NCI-H2227 (cell line): ENCODE measurements around the gene ZBTB7A.

Experiments used
- DNase-seq: peaks from one replicate; lab custom pipeline; 2025; ENCODE audit not compliant: unreplicated experiment; lab: John Stamatoyannopoulos, UW

The ZBTB7A gene

DNA sequence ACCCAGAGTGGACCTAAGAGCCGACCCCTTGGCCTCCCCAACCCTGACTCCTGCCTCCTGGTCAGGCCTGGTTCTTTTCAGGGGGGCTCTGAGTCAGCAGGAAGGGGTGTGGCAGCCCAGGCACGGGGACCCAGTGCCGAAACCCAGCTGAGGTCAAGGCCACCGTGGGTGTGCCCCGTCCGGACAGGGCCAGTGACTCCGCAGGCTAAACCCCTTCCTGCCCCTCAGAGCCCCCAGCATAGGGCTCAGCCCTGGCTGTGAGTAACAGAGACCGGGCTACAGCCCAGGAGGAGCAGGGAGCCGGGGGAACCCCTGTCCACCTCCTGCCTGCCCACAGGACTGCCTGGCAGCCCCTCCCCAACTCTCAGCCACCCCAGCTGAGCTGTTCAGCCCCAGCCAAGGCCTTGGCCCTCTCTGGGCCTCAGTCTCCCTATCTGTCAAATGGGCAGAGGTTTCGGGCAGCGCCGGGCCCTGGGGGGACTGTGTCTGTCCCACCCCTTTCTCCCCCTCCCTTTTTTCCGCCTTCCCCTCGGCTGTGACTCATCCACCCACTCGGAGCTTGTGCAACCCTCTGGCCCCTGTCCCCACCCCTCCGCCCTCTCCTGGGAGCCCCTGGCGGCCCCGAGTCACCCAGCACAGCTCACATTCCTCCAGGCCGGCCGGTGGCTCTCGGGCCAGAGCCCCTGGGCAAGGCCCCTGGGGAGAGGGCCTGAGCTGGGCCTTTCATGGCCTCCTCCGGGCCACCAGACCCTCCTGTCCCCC, 8.6 kb downstream of the ZBTB7A start:
- no peak for DNase-seq

DNA sequence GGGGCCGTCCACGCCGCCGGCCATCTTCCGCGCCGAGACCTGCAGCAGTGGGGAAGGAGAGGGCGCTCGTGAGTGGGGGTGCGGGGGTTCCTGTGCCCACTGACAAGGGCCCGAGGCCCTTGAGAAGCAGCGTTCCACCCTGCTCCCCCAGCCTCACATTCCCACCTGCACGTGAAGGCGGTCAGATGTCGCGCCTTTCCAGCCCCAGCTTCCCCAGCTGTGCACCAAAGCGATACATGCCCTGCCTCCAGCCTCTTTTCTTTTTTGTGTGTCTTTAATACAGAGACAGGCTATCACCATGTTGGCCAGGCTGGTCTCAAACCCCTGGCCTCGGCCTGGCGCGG, 11.5 kb downstream of the ZBTB7A start:
- no peak for DNase-seq

DNA sequence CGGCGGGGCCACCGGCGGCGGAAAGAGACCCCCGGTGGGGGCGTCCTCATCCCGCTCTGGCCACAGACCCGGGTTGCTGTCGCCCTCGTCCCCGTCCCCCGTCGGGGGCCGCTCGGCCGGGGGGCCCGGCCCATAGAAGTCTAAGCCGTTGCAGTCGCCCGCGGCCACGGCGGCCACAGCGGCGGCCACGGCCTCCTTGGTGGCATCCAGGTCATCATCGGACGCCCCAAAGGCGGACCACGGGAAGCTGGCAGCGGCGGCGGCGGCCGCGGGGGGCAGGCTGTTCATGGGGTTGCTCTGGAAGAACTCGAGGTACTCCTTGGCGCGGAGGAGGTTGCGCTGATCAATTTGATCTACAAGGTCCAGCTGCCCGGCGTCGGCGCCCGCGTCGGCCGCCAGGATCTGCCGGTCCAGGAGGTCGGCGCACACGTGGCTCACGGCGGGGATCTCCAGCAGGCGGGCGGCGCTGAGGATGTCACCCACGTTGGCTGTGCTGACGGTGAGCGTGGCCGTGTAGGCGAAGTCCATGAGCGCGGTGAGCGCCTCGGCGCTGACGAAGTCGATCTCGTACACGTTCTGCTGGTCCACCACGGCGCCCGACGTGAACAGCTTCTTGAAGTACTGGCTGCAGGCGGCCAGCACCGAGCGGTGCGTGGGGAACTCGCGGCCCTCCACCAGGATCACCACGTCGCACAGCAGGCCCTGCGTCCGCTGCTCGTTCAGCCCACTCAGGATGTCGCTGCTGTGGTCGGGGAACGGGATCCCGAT, 12.1 kb downstream of the ZBTB7A start:
- no peak for DNase-seq

DNA sequence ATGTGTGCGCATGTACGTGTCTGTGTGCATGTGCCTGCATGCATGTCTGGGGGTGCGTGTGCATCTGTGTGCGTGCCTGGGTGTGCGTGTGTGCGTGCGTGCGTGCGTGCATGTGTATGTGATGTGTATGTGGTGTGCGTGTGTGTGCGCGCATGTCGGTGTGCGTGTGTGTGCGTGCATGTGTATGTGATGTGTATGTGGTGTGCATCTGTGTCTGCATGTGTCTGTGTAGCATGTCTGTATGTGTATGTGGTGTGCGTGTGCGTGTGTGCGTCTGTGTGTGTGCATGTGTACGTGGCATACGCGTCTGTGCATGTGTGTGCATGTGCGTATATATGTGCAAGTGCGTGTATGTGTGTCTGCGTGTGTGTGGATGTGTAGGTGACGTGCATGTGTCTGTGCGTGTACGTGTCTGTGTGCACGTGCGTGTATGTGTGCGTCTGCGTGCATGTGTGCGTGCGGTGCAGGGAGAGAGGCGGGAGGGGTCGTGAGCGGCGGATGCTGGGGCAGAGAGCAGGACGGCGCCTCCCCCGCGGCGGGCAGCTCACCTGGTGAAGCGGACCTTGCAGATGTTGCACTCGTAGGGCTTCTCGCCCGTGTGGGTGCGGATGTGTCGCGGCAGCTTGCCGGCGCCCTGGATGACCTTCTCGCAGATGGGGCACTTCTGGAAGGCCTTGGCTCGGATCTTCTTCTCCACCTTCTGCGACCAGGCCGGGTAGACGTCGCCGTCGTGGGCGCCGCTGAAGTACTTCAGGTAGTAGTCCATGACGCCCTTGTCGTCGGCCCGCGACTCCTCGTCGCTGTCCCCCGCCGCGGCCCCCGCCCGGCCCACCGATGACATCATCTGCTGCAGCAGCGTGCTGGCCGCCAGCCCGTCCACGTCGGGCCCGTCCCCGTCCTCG, 13.0 kb downstream of the ZBTB7A start:
- no peak for DNase-seq

DNA sequence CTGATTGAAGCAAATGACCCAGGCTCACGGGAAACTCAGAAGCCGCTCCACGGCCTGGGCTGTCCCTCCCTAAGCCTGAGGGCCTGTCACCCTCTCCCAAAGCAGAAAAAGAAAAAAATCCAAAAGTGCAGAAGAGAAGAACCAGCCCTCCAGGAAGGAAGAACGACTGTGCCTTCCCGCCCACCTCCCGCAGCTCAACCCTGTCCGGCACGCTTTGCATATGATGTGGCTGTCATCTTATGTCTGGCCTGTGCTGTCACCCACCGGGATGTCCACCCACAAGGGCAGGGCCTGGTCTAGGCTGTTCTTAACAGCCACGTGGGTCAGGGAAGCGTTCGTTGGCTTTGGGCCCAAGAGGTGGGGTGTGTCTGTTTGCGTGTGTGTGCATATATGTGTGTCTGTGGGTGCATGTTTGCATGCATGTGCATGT, 13.7 kb downstream of the ZBTB7A start:
- no peak for DNase-seq

DNA sequence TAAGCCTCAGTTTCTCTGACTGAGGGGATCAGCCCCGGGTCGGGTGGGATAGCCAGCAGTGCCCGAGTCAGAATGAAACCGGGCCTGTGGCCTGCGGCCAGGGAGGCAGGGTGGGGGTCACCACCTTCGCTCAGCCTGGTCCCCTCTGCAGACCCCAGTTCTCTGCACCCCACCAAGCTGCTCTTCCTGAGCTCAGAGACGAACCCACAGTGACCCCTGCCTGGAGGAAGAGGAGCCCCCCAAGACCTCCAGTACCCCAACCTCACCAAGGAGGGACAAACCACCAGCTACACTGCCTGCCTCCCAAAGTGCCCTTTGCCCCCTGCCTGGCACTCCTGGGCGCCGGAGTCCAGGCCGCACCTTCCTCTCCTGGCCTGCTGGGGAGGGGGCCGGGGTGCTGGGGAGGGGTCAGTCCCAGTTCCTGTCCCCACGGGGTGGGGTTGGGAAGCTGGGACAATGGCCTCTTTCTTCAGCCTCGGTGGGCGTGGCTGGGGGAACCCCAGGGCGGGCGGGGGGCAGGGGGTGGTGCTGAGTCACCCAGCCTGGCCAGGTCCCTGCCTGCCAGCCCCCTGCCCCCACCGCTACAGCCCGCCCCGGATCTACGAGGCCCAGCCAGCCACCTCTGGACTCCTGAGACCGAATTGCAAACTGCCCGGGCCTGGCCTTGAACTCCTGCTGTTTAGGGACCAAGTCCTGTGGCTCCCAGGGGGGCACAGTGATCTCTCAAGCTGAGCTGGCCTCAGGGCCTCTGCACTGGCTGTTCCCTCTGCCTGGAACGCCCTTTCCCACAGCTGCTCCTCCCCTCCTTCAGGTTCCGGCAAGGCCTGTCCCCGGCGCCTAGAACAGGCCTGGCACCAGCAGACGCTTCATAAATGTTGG, 14.3 kb downstream of the ZBTB7A start:
- DNase-seq, result no peak

DNA sequence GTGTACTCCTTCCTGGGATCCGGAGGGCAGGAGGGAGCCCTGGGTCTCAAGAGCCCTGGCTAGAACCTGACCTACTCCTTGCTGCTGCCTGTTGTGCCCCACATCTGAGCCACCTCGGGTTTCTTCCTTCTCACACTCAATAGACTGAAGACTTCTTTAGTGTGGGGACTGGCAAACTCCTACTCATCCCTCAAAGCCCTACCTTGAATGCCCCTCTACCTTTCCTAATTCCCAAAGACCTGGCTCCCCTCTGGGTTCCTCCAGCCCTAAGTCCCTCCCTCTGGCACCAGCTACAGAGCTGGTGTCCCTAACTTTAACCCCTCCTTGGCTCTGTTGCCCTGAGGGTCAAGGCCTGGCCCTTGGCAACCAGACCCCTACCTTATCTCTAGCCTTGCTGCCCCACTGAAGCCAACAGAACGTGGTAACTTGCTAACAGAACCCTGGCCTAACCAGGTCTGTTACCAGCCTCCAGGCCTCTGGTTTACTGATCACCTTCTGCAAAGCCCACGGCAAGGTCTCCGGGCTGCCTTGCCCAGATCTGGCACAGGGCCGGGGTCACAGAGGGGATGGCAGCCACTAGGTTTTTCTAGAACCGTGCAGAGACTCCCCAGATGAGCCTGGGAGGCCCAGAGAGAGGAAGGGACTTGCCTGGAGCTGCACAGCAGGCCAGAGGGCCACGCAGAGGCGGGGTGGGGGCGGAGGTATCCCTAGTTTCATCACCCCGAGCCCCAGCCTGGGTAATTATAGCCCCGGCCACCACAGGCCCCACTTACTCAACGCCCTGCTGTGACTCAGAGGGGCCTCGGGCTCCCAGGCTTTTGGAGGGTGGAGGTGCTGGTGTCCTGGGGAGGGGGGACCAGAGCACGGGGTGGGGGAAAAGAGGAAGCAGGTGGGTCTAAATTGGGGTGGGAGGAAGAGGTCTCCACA, 15.3 kb downstream of the ZBTB7A start:
- DNase-seq, result no peak

DNA sequence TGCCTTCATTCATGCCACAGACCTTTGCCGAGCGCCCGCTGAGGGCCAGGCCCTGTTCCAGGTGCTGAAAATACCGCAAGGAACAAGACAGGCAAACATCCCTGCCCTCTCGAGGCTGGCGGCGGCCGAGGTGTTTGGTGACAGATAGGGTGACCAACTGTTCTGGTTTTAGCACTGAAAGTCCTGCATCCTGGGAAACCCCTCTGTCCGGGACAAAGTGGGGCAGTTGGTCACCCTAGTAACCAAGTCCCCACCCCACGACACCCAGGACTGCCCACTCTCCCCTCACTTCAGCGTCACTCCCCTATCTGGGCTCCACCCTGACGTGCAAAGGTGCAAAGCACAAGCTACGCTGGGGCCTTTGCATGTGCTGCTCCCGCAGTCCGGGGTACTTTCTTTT, 17.3 kb downstream of the ZBTB7A start:
- DNase-seq, result no peak

DNA sequence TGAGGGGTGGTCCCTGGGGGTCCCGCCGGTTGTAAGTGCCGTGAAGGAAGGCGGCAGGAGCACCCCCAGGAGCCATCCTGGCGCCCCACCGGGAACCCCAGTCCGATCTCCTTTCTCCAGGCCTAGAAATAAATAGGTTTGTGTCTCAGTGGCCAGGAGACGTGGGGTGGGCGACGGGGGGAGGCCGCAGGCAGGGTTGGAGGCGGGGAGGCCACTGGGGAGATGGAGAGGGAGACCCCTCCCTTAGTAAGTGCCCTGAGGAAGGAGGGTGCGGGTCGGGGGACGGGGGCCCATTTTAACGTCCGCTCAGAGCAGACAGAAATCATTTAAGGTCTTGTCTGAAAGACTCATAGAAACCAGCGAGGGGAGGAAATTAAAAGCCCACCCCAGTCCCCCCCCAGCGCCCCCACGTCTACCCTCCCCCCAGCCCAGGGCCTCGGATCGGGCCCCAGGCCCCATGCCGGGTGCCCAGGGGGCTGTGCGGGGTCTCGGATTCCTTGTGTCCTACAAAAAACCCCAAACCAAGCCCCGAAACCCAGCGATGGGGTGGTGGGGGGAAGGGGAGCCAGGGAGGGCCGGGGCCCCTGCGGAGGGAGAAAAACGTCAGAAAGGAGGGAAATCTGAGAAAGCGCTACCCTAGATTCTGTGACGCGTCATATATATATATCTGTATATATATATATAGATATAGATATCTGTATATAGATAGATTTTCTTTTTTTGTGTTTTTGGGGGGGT, 19.6 kb downstream of the ZBTB7A start:
- DNase-seq, result no peak

DNA sequence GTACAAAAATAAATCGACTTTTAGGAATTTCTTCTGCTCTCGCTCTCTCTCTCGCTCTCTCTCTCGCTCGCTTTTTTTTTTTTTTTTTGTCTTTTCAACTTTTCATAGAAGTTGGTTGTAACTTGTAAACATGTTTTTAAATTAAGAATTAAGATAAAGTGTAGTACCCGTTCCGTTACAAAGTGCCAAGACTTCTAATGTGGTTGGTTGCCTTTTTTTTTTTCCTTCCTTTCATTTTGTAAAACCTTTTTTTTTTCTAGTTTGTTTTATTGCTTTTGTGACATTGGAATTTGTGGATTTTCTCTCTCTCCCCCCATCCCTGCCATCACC, 20.4 kb downstream of the ZBTB7A start:
- DNase-seq, result no peak

DNA sequence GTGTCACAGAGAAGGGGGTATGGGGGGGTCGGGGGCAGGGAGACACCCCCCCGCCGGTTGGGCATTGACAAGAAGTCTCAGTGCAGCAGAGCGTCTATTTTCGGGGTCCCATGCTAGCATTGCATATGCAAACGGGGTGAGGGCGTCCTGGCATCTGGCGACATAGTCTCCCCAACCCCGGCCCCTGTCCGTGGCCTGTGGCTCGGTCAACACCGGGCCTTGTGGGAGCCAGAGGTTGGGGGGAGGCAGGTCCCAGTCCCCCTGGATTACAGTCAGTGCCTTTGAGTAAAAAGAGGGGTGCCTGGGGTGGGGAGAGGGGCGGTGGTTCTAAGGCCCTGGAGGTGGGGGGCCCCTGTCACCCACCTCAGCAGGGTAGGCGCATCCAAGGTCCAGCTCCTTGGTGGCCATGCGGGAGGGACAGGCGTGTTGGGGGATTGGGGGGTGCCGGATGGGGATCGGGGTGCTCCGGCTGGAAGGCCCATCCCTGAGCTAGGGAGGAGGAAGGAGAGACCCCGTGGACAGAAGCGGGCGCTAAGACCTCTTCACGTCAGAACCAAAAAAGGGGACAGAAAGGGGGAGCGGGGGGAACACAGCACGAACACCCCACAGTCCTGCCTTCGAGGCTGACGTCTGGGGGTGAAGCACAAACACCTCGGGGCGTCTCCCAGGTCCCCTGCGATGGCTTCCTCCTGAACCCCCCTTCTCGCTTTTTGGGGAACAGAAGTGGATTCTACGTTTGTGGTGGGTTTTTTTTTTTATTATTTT, 20.9 kb downstream of the ZBTB7A start:
- DNase-seq, result no peak

DNA sequence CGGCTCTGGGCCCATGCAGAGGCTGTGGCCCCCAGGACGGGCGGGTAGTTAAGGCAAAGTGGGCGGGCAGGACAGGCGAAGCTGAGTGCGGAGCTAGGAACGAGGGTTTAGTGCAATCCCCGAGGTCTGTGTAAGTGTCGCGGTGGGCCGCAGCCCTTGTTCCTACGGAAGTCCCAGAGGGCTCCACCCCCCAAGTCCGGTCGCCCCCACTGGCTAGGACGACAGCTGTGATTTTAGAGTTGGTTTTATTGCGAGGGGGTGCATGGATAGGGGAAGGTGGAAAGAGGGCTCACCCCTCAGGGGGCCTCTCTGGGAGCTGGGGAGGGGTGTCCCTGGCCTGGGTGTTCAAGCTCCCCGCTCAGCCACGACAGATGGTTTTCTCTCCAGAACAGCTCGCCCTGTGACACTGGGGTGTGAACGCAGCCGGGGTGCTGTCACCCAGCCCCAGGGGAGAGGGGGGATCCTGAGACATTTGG, 21.7 kb downstream of the ZBTB7A start:
- DNase-seq, result no peak

DNA sequence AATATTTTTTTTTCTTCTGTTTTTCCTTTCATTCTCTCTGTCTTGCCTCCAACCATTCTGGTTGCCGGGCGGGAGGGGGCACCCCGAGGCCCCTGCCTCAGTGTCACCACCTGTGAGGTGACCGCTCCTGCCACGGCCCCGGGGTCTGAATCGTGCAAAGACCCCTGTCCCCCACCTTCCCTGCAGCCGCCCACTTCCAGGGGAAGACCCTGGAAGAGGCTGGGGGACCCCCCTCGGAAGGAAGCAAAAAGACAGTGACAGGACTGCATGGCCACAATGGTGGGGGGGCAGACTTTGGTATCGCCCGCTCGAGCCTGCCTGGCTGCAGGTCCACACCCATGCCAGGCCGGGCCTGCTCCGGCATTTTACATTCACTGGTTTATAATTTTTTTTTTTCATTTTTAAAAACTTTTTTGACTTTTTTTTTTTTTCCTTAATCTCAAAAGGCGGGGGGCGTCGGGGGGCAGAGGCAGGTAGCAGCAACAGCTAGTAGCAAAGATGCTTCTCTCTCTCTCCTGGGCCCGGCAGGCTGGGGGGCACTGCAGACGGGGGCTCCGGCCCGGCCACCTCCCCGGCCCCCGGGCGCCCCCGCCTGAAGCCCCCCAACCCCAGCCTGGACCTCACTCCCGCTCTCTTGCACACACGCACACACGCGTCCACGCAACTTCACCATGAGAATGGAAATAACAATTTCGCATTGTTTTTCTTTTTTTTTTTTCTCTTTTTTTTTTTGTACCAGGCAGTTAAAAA, 22.6 kb downstream of the ZBTB7A start:
- no peak for DNase-seq

DNA sequence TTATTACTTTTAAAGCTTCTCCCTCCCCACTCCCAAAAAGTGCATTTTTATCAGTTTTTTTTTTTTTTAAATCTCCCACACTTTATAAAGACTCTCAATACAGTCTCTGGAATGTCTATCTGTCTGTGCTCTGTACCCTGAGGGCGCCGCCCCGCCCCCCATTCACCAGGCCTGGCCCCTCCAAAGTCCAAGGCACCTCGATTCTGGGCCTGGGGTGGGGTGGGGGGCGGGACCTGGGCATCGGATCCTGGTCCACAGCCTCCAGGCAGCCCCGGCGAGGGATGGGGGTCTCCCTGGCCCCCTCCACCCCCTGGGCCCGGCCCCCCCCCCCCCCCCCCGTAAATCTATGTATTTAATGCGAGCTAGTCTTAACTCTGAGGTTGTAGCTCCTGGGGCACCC, 23.3 kb downstream of the ZBTB7A start:
- DNase-seq, result no peak

DNA sequence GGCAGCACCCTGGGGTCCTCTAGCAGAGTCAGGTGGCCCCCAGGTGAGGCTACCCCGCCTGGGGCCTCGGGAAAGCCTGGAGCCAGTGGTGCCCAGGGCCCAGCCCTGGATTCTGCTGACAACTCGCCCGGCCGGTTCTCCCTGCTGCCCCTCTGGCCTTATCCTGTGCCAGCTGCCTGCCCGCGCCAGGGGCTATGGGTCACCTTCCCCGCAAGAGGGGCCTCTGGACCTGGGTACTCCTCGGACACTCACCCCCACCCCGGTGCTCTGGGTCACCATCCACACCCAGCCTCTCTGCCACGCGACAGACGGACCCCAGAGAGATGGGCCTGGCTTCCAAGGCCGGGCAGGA, 24.0 kb downstream of the ZBTB7A start:
- DNase-seq, result no peak

DNA sequence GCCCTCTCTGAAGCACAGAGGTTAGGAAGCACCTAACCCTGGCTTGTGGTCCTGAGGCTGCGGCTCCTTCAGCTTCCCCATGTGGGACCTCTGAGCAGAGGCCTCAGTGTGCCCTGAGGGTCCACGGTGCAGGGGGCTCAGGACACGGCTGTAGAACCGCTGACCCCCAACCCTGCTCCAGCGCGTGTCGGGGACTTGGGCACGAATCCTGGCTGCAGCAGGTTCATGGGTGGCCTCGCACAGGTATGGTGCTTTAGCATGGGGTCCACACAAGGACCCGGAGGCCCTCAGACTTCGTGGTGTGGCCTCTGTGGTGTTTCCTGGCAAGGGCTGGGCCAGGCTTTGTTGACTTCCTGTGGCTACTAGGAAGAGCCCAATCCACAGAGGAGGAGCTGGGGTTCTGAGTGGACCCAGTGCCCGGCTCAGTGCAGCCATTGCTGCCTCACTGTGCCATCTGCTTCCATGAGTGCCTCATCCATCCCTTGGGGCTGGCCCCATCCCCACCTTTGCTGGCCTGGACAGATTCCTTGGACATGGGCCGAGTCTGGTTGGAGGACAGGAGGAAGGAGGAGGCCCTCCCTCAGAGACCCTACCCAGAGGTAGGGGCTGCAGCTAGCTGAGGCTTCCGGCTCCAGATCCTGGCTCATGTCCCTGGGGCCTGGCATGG, 24.5 kb downstream of the ZBTB7A start:
- no peak for DNase-seq
